Left ventricle myocardium inferior (tissue), 1 donor: ENCODE data around the gene ZCCHC7. TPM values are rescaled to one million over a fixed set of nuclear protein-coding genes. Genes with fewer than 3 reads are reported as not detected.

Source experiments
- DNase-seq: peaks from one replicate; pipeline ENCODE4 v3.0.0-alpha.2; 2020
- H3K27ac ChIP-seq: fragments of 200-600 bp; replicated peaks from 2 replicates; pipeline ENCODE4 v1.8.0; 2021
- H3K27me3 ChIP-seq: fragments of 200-600 bp; 2 replicates; pipeline ENCODE4 v1.8.0; 2021; ENCODE audit warnings: low read depth
- H3K36me3 ChIP-seq: fragments of 200-600 bp; 2 replicates; pipeline ENCODE4 v1.8.0; 2021
- H3K4me1 ChIP-seq: fragments of 200-600 bp; 2 replicates; pipeline ENCODE4 v1.8.0; 2021
- H3K4me3 ChIP-seq: fragments of 200-600 bp; 2 replicates; pipeline ENCODE4 v1.8.0; 2021; ENCODE audit warnings: mild to moderate bottlenecking, moderate library complexity
- H3K9me3 ChIP-seq: fragments of 200-600 bp; replicated peaks from 2 replicates; pipeline ENCODE4 v1.8.0; 2021
- CTCF ChIP-seq: fragments of 200-600 bp; IDR thresholded peaks from 2 replicates; pipeline ENCODE4 v1.8.0; 2021; ENCODE audit warnings: antibody characterized with exemption, mild to moderate bottlenecking, borderline replicate concordance
- intact Hi-C: fragments of 100-400 bp; cut with micrococcal nuclease; formaldehyde crosslinking; loops from one replicate; pipeline ENCODE4 v1.11.0; 2022
- total RNA-seq: library from RNA; stranded (reverse); fragmentation: NEBNext Ultra II Directional; extraction: Animal tissue kit (Norgen Biotek cat#: 25700); gene quantifications from one replicate; pipeline ENCODE4 v1.2.1, GENCODE V29; 2021
- donor health status: DM: no; HTN: yes; CAD: no; lungs with severe emphysema.

The ZCCHC7 gene
- total RNA-seq, 1 donor from 2014 or later: 8.1 TPM

GRCh38 chr9:37151812-37152211 lies 31.4 kb downstream of the ZCCHC7 start:
- H3K27ac ChIP-seq: no peak overlapping the region
- no peak for TF ChIP-seq CTCF
- intact Hi-C loops: no loop called here
- H3K36me3 ChIP-seq: peaks cover 20% of the 10 kb centered on the region
- no peaks in the 10 kb centered on the region for H3K27me3 ChIP-seq
- no peak for DNase-seq
- H3K4me3 ChIP-seq: no peak overlapping the region
- no peaks in the 10 kb centered on the region for H3K9me3 ChIP-seq
- no peaks in the 10 kb centered on the region for H3K4me1 ChIP-seq

GRCh38 chr9:37152365-37152764 lies 32.0 kb downstream of the ZCCHC7 start:
- Histone ChIP-seq H3K4me3 (no peak overlapping the region), H3K36me3 (peaks cover 20% of the 10 kb centered on the region), H3K9me3 (no peaks in the 10 kb centered on the region), H3K27me3 (no peaks in the 10 kb centered on the region), H3K27ac (no peak overlapping the region), H3K4me1 (no peaks in the 10 kb centered on the region)
- intact Hi-C loops: no loop called here
- no peak for TF ChIP-seq CTCF
- DNase-seq: no peak

- Histone ChIP-seq H3K9me3 (no peaks in the 10 kb centered on the region), H3K4me1 (no peaks in the 10 kb centered on the region), H3K4me3 (no peak overlapping the region), H3K36me3 (peaks cover 18% of the 10 kb centered on the region), H3K27me3 (no peaks in the 10 kb centered on the region), H3K27ac (no peak overlapping the region)
- TF ChIP-seq CTCF: no peak
- intact Hi-C loops: no loop called here
- DNase-seq: no peak
Observed at GRCh38 chr9:37155601-37156000, 35.2 kb downstream of the ZCCHC7 start.

GRCh38 chr9:37156205-37156604 lies 35.8 kb downstream of the ZCCHC7 start:
- no peaks in the 10 kb centered on the region for H3K9me3 ChIP-seq
- TF ChIP-seq CTCF: no peak
- H3K27me3 ChIP-seq: no peaks in the 10 kb centered on the region
- H3K4me1 ChIP-seq: no peaks in the 10 kb centered on the region
- DNase-seq: no peak
- peaks cover 19% of the 10 kb centered on the region for H3K36me3 ChIP-seq
- H3K27ac ChIP-seq: no peak overlapping the region
- H3K4me3 ChIP-seq: no peak overlapping the region
- intact Hi-C loops: no loop called here

- peaks cover 25% of the 10 kb centered on the region for H3K36me3 ChIP-seq
- H3K9me3 ChIP-seq: no peaks in the 10 kb centered on the region
- no peaks in the 10 kb centered on the region for H3K4me1 ChIP-seq
- no peak overlapping the region for H3K4me3 ChIP-seq
- intact Hi-C loops: no loop called here
- no peak for TF ChIP-seq CTCF
- no peak overlapping the region for H3K27ac ChIP-seq
- H3K27me3 ChIP-seq: no peaks in the 10 kb centered on the region
- DNase-seq: no peak
Observed at GRCh38 chr9:37156781-37157356, 36.5 kb downstream of the ZCCHC7 start.
